ENCODE measurements around the gene MSLN. TPM values are rescaled to one million over a fixed set of nuclear protein-coding genes. Genes with fewer than 3 reads are reported as not detected.

Gene MSLN
- total and polyA plus RNA-seq, 2 of the 13 experiments (the other 11 are each of a cell fraction or from before 2014, with no cell fraction given), result 2.0 to 2.3 TPM

- TF ChIP-seq ZBTB25 (CRISPR knock-in tag; IDR thresholded peaks at IDR 0.05), result no peak; the same call in 1 of the 2 replicates
- TF ChIP-seq ZBTB40 (IDR thresholded peaks at IDR 0.05), result no peak
- peak; percentile 86 for TF ChIP-seq ZBTB40 (CRISPR knock-in tag; IDR thresholded peaks at IDR 0.05)
- no peak for TF ChIP-seq HNF4G (IDR thresholded peaks at IDR 0.05; ENCODE audit: borderline replicate concordance, low read depth, low read length)
- no peak; the same call in 1 of the 2 replicates for TF ChIP-seq HNF4G (CRISPR knock-in tag; IDR thresholded peaks at IDR 0.05; ENCODE audit: borderline replicate concordance, low read depth)
- TF ChIP-seq AHR (CRISPR knock-in tag; IDR thresholded peaks at IDR 0.05), result no peak; the same call in 1 of the 2 replicates
- TF ChIP-seq, protein P1, sequence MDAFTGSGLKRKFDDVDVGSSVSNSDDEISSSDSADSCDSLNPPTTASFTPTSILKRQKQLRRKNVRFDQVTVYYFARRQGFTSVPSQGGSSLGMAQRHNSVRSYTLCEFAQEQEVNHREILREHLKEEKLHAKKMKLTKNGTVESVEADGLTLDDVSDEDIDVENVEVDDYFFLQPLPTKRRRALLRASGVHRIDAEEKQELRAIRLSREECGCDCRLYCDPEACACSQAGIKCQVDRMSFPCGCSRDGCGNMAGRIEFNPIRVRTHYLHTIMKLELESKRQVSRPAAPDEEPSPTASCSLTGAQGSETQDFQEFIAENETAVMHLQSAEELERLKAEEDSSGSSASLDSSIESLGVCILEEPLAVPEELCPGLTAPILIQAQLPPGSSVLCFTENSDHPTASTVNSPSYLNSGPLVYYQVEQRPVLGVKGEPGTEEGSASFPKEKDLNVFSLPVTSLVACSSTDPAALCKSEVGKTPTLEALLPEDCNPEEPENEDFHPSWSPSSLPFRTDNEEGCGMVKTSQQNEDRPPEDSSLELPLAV (CRISPR knock-in tag; conservative IDR thresholded peaks at IDR 0.05; ENCODE audit: low read depth), result 0 out of 2 replicates have a peak, but pooled peaks have one; percentile 65
- TF ChIP-seq NR1H2 (CRISPR knock-in tag; IDR thresholded peaks at IDR 0.05; ENCODE audit: borderline replicate concordance, low read depth), result no peak
- no peak for TF ChIP-seq NFIC (IDR thresholded peaks at IDR 0.05; ENCODE audit: low read length)
- no peak for TF ChIP-seq ZNF496 (CRISPR knock-in tag; IDR thresholded peaks at IDR 0.05; ENCODE audit: insufficient replicate concordance)
- peak; percentile 71; the same call in 1 of the 2 replicates for TF ChIP-seq NFAT5 (CRISPR knock-in tag; IDR thresholded peaks at IDR 0.05)
Measured at GRCh38 chr16:720990-721764, 39.4 kb upstream of the MSLN start, which contains the start of gene ANTKMT (continued).

Data from HepG2 (cell line).